GM03348 (cell line): ENCODE results near the gene GPRIN1.

Source experiments
- DNase-seq: peaks from one replicate; pipeline ENCODE4 v3.0.0; 2012; ENCODE audit warnings: low spot score

The GPRIN1 gene

GRCh38 chr5:176609724-176610434 lies at the start of gene GPRIN1:
Gene GPRIN1, minus strand, starts transcription at chr5:176610156. Its CDS starts 10,322 bp downstream, at chr5:176599834.
- DNase-seq, result peak; percentile 98

GRCh38 chr5:176659512-176659839 lies 49.5 kb upstream of the GPRIN1 start:
- DNase-seq, result no peak

GRCh38 chr5:176658817-176659511 lies 49.0 kb upstream of the GPRIN1 start:
- DNase-seq, result no peak

DNA sequence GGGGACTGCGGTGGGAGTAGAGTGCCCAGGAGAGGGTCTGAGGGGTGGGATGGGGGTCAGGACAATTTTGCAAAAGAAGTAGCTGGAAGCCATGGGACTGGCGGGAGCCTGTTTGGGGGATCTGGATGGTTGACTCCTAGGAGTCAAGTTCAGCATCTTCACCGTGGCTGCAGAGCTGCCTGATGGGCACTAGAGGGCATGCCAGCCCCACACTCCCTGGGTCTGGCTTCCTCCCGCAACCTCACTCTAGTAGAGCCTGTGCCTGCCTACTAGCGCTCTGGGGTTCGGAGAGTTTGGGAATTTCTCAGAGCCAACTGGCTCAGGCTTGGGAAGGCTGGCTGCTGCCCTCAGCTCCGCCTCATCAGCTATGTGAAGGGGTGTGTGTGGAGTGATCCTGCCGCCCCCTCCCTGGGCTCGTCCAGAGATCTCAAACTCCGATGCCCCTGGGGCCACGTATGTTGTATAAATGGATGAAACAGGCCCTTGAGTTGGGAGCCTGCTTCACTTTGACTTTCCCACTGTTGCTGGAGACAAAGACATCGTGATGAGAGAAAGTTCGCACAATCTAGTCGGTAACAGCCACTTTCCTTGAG lies 48.1 kb upstream of the GPRIN1 start:
- DNase-seq, result peak; percentile 88

DNA sequence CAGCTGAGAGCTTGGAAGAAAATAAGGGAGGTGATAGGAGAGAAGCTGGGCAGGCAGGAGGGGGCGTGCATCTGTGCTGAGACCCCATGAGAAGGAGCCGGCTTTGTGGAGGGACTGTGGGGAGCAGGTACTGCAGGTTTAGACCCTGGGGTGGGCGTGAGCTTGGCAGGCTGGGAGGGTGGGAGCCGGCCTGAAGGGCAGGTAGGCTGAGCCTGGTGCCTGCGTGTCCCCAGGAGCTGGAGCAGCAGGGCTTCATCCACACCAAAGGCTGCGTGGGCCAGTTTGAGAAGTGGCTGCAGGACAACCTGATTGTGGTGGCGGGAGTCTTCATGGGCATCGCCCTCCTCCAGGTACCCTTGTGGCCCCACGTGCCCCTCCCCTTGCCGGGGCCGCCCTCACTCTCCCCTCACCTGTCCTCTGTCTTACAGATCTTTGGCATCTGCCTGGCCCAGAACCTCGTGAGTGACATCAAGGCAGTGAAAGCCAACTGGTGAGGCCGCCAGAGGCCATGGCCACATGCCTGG lies 46.6 kb upstream of the GPRIN1 start:
- DNase-seq, result no peak

DNA sequence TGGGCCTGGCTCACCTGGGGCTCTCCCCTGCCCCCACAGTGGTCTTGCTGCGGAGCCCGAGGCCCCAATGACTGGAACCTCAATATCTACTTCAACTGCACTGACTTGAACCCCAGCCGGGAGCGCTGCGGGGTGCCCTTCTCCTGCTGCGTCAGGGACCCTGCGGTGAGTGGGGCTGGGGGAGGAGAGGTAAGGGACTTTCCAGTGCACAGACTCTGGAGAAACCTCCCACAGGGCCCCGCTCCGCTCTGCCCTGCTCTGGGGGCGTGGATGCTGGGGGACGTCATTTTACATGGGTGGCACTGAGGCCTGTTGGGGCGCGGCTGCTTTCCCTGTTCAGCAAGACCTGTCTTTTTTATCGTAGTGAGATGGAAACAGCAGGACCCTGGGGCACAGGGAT lies 44.9 kb upstream of the GPRIN1 start:
- no peak for DNase-seq

DNA sequence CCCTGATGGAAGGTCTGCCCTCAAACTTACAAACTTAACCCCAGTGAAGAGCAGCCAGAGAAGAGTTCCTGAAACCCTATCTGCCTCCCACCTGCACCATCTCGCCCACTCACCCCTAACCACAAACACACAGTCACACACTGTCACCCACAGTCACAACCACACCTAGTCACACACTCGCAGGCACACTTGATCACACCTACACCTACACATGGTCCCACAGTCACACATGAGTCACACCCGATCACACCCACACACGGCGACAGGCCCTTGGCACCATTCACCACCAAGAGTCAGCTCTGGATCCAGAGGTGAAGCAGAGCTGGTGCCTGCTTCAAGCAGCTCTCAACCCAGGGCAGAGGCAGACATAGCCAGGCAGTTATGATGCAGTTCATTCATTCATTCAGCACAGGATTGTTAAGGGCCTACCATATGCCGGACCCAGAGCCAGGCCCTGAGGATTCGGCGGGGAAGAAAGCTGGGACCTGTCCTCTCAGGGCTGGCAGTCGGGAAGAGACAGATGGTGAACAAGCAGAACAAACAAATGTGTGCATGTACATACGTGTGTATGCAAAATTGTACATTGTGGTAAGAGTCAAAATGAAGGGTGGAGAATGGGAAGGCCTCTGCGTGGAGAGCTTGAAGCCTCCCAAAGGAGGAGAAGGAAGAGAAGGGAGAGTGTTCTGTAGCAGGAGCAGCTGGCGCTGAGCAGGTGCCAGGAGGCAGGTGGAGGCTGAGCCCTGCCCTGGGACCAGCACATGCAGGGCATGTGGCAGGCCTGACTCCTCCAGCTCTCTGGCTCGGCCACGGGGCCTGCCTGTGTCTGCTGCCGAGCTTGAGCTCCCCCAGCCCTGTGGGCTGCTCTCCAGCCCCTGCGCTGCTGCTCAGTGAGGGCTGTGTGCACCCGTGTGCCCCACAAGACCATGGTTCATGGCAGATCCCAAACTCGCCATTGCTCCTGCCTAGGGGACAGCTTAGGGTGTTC lies 43.7 kb upstream of the GPRIN1 start:
- no peak for DNase-seq

- DNase-seq, result peak; percentile 55
Measured at GRCh38 chr5:176652136-176652535, 42.2 kb upstream of the GPRIN1 start.

GRCh38 chr5:176651472-176651980 lies 41.6 kb upstream of the GPRIN1 start:
- DNase-seq, result no peak

GRCh38 chr5:176650354-176650884 lies 40.5 kb upstream of the GPRIN1 start:
- peak; percentile 48 for DNase-seq

GRCh38 chr5:176648474-176649194 lies 38.7 kb upstream of the GPRIN1 start:
- DNase-seq, result no peak

DNA sequence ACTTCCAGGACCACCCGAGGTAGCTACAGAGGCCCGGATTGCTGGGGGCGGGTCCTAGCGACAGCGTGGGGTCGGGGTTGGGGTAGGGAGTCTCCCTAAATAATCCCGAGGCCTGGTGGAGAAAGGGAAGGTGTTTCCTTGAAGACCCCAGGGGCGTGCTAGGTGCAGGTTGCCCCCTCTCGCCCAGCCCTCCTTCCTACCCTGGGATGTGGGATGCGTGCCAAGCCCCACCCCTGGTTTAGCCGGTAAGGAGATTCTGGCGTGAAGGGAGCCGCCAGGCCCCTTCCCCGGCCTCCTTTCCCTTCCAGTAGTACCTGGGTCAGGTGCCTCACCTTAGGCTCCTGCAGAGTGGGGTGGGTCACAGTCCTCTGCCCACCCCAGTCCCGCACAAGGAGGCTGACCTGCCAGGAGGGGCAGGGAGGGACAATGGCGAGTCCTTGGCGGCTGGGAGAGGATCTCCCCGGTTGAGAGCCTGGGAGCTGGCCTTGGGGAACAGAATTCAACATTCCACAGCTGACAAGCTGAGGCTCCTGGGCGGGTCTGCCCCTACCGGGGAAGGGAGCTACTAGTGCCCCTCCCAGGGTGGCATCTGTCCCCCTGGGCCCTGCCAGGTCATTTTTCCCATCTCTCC lies 38.0 kb upstream of the GPRIN1 start:
- peak; percentile 69 for DNase-seq

GRCh38 chr5:176647030-176647842 lies 37.3 kb upstream of the GPRIN1 start, which contains the start of gene TSPAN17:
Gene TSPAN17, plus strand, starts transcription at chr5:176647484. Its CDS starts 132 bp downstream, at chr5:176647616.
- DNase-seq, result peak; percentile 100

DNA sequence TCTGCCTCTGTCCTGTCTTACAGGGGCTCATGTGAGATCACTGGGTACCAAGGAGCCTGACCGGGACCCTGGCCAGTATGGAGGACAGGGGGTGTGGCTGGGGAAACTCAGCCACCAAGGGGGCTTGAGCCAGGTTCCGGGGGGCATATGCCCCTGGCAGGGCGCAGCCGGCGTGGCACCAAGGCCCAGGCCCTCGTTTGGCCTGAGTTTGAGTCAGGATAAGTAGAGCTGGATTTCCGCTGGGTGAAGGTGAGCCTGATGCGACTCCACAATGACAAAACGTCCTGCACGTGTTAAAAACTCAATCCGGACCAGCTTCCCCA lies 36.7 kb upstream of the GPRIN1 start:
- peak; percentile 21 for DNase-seq

GRCh38 chr5:176646049-176646706 lies 36.2 kb upstream of the GPRIN1 start:
- no peak for DNase-seq

DNA sequence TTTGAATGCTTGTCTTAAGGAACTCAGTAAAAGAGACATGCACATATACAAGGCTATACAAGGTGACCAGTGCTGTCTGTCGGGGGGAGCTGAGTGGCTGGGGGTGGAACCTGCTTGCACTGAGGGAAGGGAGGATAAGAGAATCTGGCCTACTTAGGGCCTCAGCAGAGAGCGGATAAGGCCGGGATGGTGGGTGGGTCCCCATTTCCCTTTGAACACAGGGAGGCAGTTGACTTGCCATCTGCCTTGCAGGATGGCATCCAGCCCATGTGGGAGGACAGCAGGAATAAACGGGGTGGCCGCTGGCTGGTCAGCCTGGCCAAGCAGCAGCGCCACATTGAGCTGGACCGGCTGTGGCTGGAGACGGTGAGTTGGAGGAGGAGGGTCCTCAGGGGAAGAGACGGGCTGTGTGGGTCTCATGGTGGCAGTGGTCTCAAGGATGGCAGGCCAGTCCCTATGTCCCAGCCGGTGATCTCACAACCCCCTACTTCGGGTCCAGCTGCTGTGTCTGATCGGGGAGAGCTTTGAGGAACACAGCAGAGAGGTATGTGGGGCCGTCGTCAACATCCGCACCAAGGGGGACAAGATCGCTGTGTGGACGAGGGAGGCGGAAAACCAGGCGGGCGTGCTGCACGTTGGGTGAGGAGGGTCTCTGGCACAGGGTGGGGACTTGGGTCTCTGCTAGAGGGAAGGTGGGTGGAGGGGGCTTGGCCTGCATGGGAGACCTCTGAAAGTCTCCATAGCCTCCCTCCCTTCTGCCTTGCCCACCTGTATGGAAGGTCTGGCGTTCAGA lies 35.1 kb upstream of the GPRIN1 start:
- DNase-seq, result no peak

DNA sequence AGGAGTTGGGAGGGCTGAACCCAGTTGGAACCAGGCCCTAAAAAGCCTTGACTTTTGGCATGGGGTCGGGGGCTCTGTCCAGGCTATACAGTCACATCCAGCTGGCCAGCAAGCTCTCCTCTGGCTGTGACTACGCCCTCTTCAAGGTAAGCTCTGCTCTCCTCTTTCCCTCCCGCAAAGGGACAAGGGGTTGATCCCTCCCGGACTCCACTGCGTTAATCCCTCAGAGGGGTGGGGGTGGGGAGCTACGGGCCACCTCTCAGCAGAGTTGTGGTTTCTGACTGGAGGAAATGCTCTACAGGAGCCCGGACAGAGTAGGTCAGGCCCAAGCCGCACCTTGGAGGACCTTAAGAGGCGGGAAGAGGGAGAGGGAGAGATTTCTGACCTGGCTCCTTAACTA lies 34.3 kb upstream of the GPRIN1 start:
- DNase-seq, result no peak
